G401.6 (cell line): Measurements from ENCODE around the gene ERLEC1.
"Not testable (repeated sequence)": the region's sequence is repeated elsewhere in the genome, so short reads cannot be mapped to it uniquely, and the experiment has no call there.

ENCODE experiments used
- FAIRE-seq: peaks from 2 replicates; lab custom pipeline; 2012; peaks lifted over from hg19 to GRCh38; lab: Jason Lieb, UNC

ERLEC1 gene, protein sequence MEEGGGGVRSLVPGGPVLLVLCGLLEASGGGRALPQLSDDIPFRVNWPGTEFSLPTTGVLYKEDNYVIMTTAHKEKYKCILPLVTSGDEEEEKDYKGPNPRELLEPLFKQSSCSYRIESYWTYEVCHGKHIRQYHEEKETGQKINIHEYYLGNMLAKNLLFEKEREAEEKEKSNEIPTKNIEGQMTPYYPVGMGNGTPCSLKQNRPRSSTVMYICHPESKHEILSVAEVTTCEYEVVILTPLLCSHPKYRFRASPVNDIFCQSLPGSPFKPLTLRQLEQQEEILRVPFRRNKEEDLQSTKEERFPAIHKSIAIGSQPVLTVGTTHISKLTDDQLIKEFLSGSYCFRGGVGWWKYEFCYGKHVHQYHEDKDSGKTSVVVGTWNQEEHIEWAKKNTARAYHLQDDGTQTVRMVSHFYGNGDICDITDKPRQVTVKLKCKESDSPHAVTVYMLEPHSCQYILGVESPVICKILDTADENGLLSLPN

DNA sequence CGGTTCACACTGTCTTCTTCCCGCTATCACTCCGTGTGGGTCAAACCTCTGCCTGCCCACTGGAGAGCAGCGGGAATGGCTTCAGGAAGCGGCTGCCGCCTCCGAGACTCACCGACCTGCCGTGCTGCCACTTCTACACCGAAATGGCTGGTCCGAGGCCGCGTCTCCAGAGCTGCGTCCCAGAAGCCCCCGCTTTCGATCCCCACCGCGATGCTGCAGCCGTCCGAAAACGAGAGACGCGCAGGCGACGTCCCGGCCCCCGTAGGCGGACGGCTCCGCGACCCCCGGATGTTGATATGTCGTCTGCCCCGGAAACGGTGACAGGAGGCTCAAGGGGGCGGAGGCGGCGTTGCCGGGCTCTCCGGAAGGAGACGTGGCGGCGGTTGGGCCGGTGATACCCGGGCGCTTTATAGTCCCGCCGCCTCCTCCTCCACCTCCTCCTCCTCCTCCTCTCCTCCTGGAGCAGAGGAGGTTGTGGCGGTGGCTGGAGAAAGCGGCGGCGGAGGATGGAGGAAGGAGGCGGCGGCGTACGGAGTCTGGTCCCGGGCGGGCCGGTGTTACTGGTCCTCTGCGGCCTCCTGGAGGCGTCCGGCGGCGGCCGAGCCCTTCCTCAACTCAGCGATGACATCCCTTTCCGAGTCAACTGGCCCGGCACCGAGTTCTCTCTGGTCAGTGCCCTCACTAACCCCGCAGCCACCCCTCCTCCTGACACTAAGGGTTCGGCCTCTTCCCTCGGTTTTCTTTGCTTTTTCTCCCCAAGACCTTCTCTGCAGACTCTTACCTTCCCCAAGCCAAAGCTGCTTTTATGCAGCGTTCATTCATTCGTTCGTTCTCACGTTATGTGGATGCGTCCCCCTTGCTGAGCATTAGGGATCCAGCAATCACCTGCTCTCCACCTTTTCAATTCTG lies at the start of gene ERLEC1, which contains the start of gene ASB3:
Gene ERLEC1, plus strand, starts transcription at position 340 of the 909 bp plus-strand sequence. Its CDS starts 167 bp downstream, at position 507.
Gene ASB3, minus strand, starts transcription at position 249 of the 909 bp plus-strand sequence. CDS start 21,381 bp downstream, outside the sequence.
- FAIRE-seq, result no peak

DNA sequence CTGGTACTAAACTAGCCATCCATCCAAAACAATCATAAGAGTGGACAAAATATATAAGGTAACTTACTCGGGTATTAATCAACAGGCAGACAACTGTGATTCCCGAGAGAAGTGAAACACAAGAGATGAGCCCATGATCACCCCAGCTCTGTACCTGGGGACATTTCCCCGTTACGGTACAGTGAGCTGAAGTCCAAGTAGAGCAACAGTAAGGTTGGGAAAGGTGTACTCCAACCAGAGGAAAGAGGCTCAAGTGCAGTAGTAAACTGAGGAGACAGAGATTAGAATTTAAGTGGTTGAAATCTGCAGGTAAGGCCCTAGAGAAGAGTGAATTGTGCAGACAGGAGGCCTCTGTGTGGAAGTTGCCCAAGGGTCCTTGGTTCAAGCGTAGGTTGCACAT lies 49.8 kb upstream of the ERLEC1 start:
- FAIRE-seq, result no peak

DNA sequence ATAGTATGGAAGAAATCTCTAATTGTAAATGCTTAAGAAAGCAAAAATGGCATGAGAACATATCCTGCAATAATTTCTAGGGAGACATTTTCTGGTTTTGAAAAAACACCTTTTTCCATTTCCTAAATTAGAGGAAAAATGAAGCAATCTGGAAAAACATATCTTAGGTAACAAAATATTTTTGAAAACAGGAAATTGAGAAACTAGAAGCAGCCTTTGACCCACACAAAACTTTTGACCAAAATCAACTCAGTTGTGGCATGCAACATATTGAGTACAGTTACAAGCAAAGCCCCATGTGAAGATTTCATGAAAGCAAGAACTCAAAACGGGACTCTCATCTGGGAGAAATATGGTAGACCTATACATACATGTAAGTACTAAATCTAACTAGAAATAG lies 47.8 kb upstream of the ERLEC1 start:
- no peak for FAIRE-seq

DNA sequence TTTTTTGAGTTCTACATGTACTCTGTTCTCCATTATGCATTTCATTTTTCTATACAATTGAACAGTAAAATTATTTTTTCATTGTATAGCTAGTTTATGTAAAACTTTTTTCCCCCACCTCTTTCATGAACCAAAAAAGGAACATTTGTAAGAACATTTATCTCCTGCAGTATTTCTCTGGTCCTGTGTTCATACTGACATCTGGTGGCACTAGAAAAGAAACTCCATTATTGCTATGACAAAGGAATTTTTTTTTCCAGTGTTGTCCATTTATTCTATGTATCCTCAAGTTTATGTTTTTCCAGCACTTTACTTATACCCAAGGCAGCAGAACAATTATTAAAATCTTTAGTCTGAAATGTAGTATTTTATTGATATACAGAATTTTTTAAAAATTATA lies 46.7 kb upstream of the ERLEC1 start:
- peak; percentile 85 for FAIRE-seq

DNA sequence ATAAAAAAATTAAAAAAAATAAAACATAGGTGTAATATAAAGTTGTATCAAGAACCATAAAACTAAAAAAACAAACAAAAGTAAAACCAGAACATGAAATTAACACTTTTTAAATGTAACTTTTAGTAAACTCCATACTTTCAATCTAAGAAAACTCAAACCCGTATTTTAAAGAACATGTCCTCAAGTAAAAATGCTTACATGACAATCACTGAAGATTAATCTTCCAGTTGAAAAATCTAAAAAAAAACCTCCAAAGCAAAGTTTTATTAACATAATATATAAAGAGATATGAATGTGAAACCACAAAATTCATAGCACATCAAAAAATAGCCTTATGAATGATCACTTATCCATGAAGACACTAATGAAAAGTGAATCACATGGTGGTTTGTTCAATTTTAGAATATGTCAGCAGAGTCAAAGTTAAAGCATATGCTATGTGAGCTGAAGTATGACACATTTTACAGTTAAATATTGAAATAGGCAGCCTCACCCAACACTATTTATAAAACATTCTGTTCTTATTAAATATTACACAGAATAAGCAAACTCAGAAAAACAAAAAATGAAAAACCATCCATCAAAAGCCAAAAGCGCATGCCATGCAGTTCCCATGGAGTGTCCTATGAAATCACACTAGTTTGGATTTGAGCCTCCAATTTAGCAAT lies 42.3 kb upstream of the ERLEC1 start:
- no peak for FAIRE-seq

DNA sequence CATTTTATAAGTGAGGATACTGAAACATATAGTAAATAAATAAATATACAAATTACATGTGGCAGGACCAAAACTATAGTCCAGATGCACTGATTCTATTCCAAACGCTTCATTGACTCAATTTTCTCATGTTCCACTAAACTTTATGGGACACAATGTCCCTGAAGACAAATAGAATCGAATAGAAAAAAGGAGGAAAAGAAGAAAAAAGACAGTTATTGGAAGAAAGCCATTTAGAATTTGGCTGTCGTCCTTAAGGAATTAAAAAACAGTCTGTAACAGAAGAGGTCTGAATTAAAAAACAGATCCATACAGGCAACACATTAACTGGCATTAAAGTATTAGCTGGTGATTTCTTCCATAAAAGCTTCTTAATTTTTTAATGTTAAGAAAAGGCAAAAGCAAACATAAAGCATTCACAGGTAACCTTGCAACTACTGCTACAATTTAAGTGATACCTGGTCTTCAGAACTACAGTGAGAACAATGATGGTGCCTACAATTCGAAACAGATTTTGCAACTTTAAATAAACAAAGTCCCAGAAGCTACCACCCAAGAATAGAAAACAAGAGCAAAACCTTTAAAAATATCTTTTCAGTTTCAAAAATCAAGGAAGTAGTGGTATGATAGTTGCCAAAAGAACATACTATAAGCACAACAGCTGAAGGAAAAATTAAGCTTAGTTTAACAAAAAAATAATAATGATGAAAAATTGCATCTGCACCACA lies 36.6 kb upstream of the ERLEC1 start:
- FAIRE-seq, result no peak

DNA sequence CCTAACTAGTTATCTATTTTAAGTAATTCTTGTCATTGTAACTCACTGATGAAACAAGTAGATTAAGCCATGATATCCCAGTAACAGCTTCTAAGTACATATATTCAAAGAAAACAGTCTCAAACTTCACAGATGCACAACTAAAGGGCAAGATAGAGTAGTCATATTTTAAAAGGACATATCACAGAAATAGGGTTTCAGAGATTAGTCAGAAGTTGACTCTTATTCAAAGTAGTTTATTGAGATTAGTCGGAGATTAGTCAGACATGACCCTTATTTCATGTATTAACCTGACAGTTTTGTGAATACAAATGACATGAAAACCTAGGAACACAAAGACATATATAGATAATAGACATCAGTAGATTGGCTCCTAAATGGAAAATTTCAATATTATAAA lies 35.1 kb upstream of the ERLEC1 start:
- no peak for FAIRE-seq

DNA sequence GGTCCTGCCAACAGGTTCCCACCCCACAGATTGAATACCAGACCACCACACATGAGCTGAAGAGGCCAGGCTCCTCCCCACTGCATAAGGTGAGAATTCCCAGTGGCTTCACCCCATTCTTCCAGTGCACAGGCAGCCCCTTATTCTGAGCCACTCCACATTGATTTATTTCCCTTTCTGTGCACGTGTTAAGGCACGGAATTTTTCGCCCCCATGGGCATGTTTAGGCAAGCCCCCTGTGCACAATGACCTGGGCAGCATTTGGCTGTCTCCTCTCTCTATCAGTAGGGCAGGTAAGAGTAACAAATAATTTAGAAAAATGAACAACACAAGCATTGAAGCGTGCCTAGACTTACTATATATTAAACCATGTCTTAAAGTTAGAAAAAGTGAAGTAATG lies 34.5 kb upstream of the ERLEC1 start:
- FAIRE-seq, result no peak

DNA sequence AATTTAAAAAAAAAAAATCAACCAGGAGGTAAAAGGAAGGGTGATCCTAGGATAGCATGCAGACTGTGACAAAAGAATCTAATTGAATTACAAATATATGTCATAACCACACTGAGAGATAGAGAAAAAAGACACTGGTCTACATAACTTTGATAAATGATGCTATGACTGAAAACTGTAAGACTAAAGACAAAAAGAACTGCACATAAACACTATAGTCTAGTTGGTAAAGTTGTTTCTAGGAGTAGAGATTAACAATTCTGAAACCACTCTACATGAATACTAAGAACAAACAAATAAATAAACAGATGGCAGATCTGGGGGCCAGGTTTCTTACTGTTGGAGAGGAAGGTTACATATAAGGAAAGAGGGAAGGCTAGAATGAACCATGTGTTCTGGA lies 33.8 kb upstream of the ERLEC1 start:
- no peak for FAIRE-seq

DNA sequence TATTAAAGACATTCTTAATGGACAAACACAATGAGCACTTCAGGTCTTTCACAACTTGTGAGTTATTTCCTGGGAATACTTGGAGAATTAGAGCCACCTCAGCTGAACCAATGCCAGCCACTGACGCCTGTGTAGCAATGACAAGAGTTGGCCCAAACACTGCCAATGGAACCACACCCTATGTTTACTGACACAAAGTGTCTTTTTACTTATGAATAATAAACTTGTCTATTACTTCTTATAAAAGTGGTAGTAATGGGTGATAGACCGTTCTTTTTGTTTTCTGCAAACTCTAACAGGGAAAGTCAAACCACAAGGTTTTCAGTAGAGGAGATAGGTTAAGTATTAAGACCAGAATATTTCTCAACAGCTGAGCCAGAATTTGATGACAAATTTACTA lies 31.7 kb upstream of the ERLEC1 start:
- FAIRE-seq, result no peak

DNA sequence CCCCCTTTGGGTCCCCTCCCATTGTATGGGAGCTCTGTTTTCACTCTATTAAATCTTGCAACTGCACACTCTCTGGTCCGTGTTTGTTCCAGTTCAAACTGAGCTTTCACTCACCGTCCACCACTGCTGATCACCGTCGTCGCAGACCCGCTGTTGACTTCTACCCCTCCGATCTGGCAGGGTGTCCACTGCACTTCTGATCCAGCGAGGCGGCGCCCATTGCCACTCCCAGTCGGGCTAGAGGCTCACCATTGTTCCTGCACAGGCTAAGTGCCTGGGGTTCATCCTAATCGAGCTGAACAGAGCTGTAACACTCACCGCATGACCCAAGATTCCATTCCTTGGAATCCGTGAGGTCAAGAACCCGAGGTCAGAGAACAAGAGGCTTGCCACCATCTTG lies 30.2 kb upstream of the ERLEC1 start:
- no peak for FAIRE-seq

DNA sequence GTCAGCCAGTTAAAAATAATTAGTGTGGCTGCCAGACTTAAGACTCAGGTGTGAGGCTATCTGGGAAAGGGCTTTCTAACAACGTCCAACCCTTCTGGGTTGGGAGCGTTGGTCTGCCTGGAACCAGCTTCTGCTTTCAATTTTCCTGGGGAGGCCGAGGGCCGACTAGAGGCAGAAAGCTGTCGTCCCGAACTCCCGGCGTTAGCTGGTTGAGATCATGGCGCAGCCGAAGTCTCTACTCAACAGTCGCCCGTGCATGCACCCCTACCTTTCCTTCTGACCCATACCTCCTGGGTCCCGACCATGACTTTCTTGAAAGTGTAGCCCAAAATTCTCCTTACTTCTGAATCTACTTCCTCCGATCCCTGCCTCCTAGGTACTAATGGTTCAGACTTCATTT lies 29.6 kb upstream of the ERLEC1 start:
- FAIRE-seq, result not testable (repeated sequence)

DNA sequence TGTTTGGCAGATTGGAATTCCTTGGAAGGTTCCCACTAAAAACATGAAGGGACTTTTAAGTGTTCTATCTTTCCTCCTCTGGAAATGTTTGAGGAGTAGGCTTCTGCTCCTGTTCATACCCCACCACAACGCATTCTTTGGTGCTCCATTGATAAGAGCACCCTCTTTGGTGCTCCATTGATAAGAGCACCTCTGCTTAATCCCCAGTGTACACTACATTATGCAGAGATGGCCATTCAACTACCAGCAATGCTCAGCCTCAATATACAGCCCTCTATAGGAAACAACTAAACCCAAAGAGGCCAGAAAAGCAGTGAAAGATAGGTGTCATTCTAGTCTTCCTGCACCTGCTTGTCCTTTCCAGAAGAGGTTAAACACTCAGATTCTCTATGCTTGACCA lies 21.1 kb upstream of the ERLEC1 start:
- FAIRE-seq, result no peak

DNA sequence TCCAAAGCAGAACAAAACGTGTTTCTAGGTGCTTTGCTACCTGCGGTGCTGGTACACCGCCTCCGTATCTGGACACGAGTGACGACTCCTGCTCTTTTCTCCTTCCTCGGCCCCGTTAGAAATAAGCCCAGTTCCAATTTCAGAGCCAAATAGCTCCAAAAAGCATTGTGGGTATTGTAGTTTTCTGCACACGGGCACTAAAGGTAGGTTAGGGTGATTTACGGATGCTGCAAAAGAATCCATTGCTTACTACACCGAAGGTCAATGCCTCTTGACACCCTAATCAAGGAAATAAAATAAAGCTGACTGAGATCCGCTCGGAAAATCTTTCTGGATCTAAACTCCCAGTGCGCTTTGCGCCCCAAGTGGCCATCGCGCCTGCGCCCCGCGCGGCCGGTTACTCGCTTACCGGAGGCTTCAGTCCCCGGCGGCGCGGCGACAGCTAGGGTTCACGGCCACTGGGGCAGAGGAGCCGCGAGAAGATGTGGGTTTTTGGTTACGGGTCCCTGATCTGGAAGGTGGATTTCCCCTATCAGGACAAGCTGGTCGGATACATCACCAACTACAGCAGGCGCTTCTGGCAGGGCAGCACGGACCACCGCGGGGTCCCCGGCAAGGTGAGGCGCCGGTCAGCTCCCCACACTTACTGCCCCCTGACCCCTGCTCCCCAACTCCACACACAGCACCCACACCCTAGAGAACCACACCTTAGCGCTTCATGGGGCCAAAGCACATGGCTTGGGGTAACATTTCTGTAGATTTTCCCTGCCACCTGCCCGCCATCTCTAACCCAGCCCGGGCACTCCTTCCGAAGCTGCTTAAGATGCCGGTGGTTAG lies 19.2 kb upstream of the ERLEC1 start, which contains the start of gene CHAC2:
Gene CHAC2, plus strand, starts transcription at position 400 of the 837 bp plus-strand sequence. Its CDS starts 83 bp downstream, at position 483.
- peak; percentile 80 for FAIRE-seq

DNA sequence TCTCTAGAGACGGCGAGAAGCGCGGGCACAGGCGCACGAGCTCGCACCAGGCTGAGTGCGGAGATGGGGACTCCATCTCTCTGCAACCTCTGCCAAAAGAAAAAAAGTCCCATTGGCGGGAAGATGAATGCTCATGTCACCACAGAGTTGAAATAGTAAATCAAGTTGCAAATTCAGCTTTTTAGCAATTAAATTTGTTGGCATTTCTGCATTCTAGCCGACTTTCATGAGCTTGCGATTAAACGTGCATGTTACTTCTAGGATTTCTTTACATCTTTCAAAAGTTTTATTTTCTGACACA lies 18.7 kb upstream of the ERLEC1 start:
- no peak for FAIRE-seq

DNA sequence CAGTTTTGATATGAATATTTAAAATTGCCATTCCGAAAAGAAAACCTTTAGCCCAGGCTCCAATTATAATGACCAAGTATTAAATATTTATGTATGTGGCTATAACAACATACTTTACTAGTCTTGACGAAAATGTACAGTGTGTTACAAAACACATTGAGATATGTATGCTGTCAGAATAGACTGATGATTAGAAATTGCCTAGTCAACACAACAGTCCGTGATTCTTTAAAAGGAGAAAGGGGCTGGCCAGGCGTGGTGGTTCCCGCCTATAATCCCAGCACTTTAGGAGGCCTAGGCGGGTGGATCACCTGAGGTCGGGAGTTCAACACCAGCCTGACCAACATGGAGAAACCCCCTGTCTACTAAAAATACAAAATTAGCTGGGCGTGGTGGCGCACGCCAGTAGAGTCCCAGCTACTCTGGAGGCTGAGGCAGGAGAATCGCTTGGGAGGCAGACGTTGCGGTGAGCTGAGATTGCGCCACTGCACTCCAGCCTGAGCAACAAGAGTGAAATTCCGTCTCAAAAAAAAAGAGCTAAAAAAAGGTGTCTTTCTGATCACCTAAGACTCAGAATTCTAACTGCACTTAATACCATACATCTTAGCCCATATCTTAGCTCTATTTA lies 17.4 kb upstream of the ERLEC1 start:
- FAIRE-seq, result no peak

DNA sequence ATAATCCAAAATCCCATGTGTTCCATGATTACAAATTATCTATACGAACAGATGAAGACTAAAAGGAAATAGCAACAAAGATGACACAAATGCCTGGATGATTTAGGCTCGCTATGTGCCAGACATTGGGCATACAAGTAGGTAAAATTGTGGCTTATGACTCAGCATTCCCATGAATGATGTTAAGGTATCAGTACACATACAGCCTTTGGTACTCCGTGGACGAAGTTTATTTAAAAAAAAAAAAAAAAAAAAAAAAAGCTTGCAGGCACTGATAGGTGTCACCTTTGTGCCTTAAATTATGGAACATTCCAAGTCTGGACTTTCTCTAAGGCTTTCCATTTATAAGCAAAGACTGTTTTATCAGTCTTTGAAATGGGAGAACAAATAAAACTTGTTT lies 16.6 kb upstream of the ERLEC1 start:
- FAIRE-seq, result peak; percentile 13

DNA sequence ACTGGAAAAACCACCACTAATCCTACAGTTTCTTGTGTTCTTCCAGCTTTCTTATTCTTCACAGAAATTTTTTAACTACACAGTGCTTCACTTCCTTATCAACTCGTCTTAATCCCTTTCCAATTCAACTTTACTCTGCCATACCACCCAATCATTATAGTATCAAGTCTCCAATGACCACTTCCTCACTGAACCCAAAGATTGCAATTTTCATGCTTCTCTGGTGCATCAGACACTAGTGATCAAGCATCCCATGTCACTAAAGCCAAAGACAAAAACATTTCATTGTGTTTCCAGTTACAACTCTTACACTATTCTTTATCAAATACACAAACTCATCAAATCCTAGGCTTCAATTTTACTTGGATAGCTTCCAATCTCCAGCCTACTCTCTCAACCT lies 9.7 kb upstream of the ERLEC1 start:
- no peak for FAIRE-seq

DNA sequence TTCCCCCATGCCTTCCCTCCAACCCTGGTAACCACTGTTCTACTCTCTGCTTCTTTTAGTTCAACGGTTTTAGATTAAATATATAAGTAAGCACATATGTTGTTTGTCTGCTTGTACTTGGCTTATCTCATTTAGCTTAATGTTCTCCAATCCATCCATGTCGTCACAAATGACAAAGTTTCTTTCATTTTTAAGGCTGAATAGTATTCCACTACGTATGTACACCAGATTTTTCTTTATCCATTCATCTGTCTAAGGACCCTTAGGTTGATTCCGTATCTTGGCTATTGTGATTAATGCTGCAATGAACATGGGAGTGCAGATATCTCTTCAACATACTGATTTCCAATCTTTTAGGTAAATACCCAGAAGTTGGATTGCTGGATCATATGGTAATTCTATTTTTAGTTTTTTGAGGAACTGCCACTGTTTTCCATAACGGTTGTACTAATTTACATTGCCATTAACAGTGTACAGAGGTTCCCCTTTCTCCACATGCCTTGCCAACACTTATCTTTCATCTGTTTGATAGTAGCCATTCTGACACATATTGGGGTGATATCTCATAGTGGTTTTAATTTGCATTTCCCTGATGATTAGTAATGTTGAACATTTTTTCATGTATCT lies 8.2 kb upstream of the ERLEC1 start:
- no peak for FAIRE-seq

DNA sequence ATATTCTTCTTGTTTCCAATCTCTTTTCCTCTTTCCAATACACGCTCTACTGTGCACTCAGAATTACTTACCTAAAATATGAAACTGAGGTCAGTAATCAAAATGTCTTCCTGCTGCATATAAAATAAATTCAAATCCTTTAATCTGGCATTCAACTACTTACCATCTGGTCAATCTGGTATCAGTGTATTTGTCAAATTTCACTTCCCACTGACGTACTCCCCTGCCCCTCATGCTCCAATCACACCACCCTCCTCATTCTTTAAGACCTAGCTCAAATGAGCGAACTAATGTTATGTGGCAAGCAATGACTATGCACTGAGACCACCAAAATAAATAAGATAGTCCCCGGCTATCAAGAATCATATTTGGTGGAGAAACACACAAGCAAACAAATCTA lies 6.8 kb upstream of the ERLEC1 start:
- FAIRE-seq, result no peak
